Naive thymus-derived CD8-positive, alpha-beta T cell (primary cell): Measurements from ENCODE around the gene USP1. TPM values are rescaled to one million over a fixed set of nuclear protein-coding genes. Genes with fewer than 3 reads are reported as not detected.
A peak's percentile ranks its signal among the peaks of the same experiment; 100 is the strongest.

Source experiments
- ATAC-seq, 2 donors: fragments of 150-1000 bp; cut with Tn5 transposase in 1 of 2; sonication (Bioruptor Pico), chemical (Tn5 transposase) in 1 of 2; 1 replicate in 1 of 2; 2 replicates in 1 of 2; pipeline ENCODE4 v1.10.0; 2021; ENCODE audit warnings: mild to moderate bottlenecking in 2 of 2, moderate library complexity in 2 of 2
- POLR2A ChIA-PET: fragments of 350-600 bp; sonication (Branson Sonifier 250); formaldehyde crosslinking; loops from one replicate; lab custom pipeline; 2021; ENCODE audit warnings: antibody characterized with exemption; lab: Charles Lee
- DNase-seq, 10 donors: peaks; one replicate each; pipeline versions ENCODE4 v3.0.0 to v3.0.0-alpha.2; 2020 to 2022
- H3K27ac Mint-ChIP-seq, 10 donors: one replicate each; pipeline ENCODE4 v1.8.0; 2020 to 2022; ENCODE audit warnings: mild to moderate bottlenecking in 10 of 10, mixed read lengths in 10 of 10, moderate library complexity in 4 of 10, inconsistent platforms in 1 of 10
- H3K27me3 Mint-ChIP-seq, 5 donors: one replicate each; pipeline ENCODE4 v1.8.0; 2021 to 2022; ENCODE audit warnings: mixed read lengths in 5 of 5
- H3K36me3 Mint-ChIP-seq, 3 donors: one replicate each; pipeline ENCODE4 v1.8.0; 2020 to 2022; ENCODE audit warnings: mixed read lengths in 3 of 3, mild to moderate bottlenecking in 2 of 3, inconsistent platforms in 1 of 3
- H3K4me1 Mint-ChIP-seq, 4 donors: one replicate each; pipeline ENCODE4 v1.8.0; 2021 to 2022; ENCODE audit warnings: mixed read lengths in 4 of 4
- H3K4me3 Mint-ChIP-seq, 10 donors: one replicate each; pipeline ENCODE4 v1.8.0; 2020 to 2022; ENCODE audit warnings: mild to moderate bottlenecking in 10 of 10, mixed read lengths in 10 of 10, moderate library complexity in 6 of 10, inconsistent platforms in 1 of 10
- H3K9me3 Mint-ChIP-seq, 9 donors: one replicate each; pipeline ENCODE4 v1.8.0; 2020 to 2022; ENCODE audit warnings: mixed read lengths in 9 of 9, mild to moderate bottlenecking in 3 of 9, inconsistent platforms in 1 of 9, moderate library complexity in 1 of 9
- polyA plus RNA-seq, 3 donors: library from polyadenylated mRNA; unstranded; fragments of 300-500 nt; fragmentation: Illumina TruSeq; gene quantifications; one replicate each; pipeline ENCODE4 v1.2.3, GENCODE V29; 2021
- total RNA-seq, 8 experiments: library from RNA in 2 of 8; stranded (reverse) in 2 of 8; gene quantifications; one replicate each; pipeline ENCODE4 v1.2.3 and lab custom pipeline; 2021 to 2026

Gene USP1
- total and polyA plus RNA-seq, 5 experiments from 2014 or later: 22.2 to 39.1 (median 25.5) TPM

GRCh38 chr1:62452951-62453350 is 16.1 kb downstream of the USP1 start:
- Mint-ChIP-seq H3K27me3 (no peaks in the 10 kb centered on the region), H3K27ac (peak overlapping the region in 2 of 10 donors; percentile 1 to 68), H3K36me3 (peaks cover 0 to 68% (median 27%) of the 10 kb centered on the region in 3 donors), H3K4me1 (peaks cover 7 to 16% (median 10%) of the 10 kb centered on the region in 4 donors), H3K9me3 (peaks cover 0 to 2% (median 0%) of the 10 kb centered on the region in 9 donors), H3K4me3 (no peak overlapping the region)
- POLR2A ChIA-PET: no interaction called here
- ATAC-seq (no peak), DNase-seq (no peak)

GRCh38 chr1:62457955-62458354 is 21.1 kb downstream of the USP1 start:
- Mint-ChIP-seq H3K36me3 (peaks cover 0 to 21% (median 3%) of the 10 kb centered on the region in 3 donors), H3K4me3 (no peak overlapping the region), H3K27ac (no peak overlapping the region), H3K4me1 (peaks cover 0 to 3% (median 0%) of the 10 kb centered on the region in 4 donors), H3K27me3 (no peaks in the 10 kb centered on the region), H3K9me3 (peaks cover 0 to under 1% (median 0%) of the 10 kb centered on the region in 9 donors)
- ATAC-seq (no peak), DNase-seq (no peak)
- POLR2A ChIA-PET: no interaction called here

- peaks cover 0 to 6% (median 0%) of the 10 kb centered on the region in 9 donors for H3K9me3 Mint-ChIP-seq
- no peak overlapping the region for H3K27ac Mint-ChIP-seq
- DNase-seq (no peak), ATAC-seq (no peak)
- no peaks in the 10 kb centered on the region for H3K27me3 Mint-ChIP-seq
- H3K4me1 Mint-ChIP-seq: peaks cover 0 to 2% (median 0%) of the 10 kb centered on the region in 4 donors
- H3K4me3 Mint-ChIP-seq: no peak overlapping the region
- POLR2A ChIA-PET: no interaction called here
- peaks cover 9 to 25% (median 25%) of the 10 kb centered on the region in 3 donors for H3K36me3 Mint-ChIP-seq
Measured at GRCh38 chr1:62462370-62462769, 25.5 kb downstream of the USP1 start.

GRCh38 chr1:62467092-62467491 is 30.2 kb downstream of the USP1 start:
- no peak overlapping the region for H3K4me3 Mint-ChIP-seq
- DNase-seq (no peak), ATAC-seq (no peak)
- H3K9me3 Mint-ChIP-seq: peaks cover 0 to 17% (median 0%) of the 10 kb centered on the region in 9 donors
- peaks cover 28 to 62% (median 59%) of the 10 kb centered on the region in 3 donors for H3K36me3 Mint-ChIP-seq
- POLR2A ChIA-PET: no interaction called here
- no peaks in the 10 kb centered on the region for H3K27me3 Mint-ChIP-seq
- H3K4me1 Mint-ChIP-seq: peaks cover 0 to 2% (median 0%) of the 10 kb centered on the region in 4 donors
- H3K27ac Mint-ChIP-seq: no peak overlapping the region

- H3K9me3 Mint-ChIP-seq: no peaks in the 10 kb centered on the region
- DNase-seq: no peak
- H3K4me1 Mint-ChIP-seq: no peaks in the 10 kb centered on the region
- peaks cover 0 to 48% (median 25%) of the 10 kb centered on the region in 3 donors for H3K36me3 Mint-ChIP-seq
- H3K4me3 Mint-ChIP-seq: no peak overlapping the region
- H3K27me3 Mint-ChIP-seq: no peaks in the 10 kb centered on the region
- H3K27ac Mint-ChIP-seq: peak overlapping the region in 2 of 10 donors; percentile 2 to 24
- ATAC-seq: no peak
- POLR2A ChIA-PET: no interaction called here
Measured at GRCh38 chr1:62476525-62477219, 39.8 kb downstream of the USP1 start.

- Mint-ChIP-seq H3K9me3 (no peaks in the 10 kb centered on the region), H3K36me3 (peaks cover 0 to 14% (median 8%) of the 10 kb centered on the region in 3 donors), H3K27ac (no peak overlapping the region), H3K4me1 (peaks cover 0 to 12% (median 0%) of the 10 kb centered on the region in 4 donors), H3K4me3 (no peak overlapping the region), H3K27me3 (no peaks in the 10 kb centered on the region)
- no peak for DNase-seq
- POLR2A ChIA-PET: no interaction called here
- no peak for ATAC-seq
Measured at GRCh38 chr1:62481681-62482080, 44.8 kb downstream of the USP1 start.

GRCh38 chr1:62484824-62485468 is 48.1 kb downstream of the USP1 start:
- POLR2A ChIA-PET: no interaction called here
- Mint-ChIP-seq H3K27ac (no peak overlapping the region), H3K36me3 (peaks cover 4 to 24% (median 13%) of the 10 kb centered on the region in 3 donors), H3K9me3 (no peaks in the 10 kb centered on the region), H3K4me3 (peak overlapping the region in 1 of 10 donors; percentile 37), H3K4me1 (peaks cover 0 to 12% (median 0%) of the 10 kb centered on the region in 4 donors), H3K27me3 (no peaks in the 10 kb centered on the region)
- no peak for ATAC-seq
- no peak for DNase-seq

- POLR2A ChIA-PET: no interaction called here
- ATAC-seq: no peak
- Mint-ChIP-seq H3K9me3 (no peaks in the 10 kb centered on the region), H3K4me3 (no peak overlapping the region), H3K27me3 (no peaks in the 10 kb centered on the region), H3K4me1 (peaks cover 0 to 12% (median 0%) of the 10 kb centered on the region in 4 donors), H3K36me3 (peaks cover 4 to 42% (median 22%) of the 10 kb centered on the region in 3 donors), H3K27ac (no peak overlapping the region)
- DNase-seq: no peak
Measured at GRCh38 chr1:62487956-62488355, 51.1 kb downstream of the USP1 start.

GRCh38 chr1:62492521-62492920 is 55.7 kb downstream of the USP1 start:
- no peaks in the 10 kb centered on the region for H3K9me3 Mint-ChIP-seq
- no peak overlapping the region for H3K4me3 Mint-ChIP-seq
- POLR2A ChIA-PET: no interaction called here
- ATAC-seq (no peak), DNase-seq (no peak)
- no peak overlapping the region for H3K27ac Mint-ChIP-seq
- H3K4me1 Mint-ChIP-seq: no peaks in the 10 kb centered on the region
- no peaks in the 10 kb centered on the region for H3K27me3 Mint-ChIP-seq
- H3K36me3 Mint-ChIP-seq: peaks cover 10 to 67% (median 28%) of the 10 kb centered on the region in 3 donors

- no peak for DNase-seq
- H3K9me3 Mint-ChIP-seq: no peaks in the 10 kb centered on the region
- H3K27me3 Mint-ChIP-seq: no peaks in the 10 kb centered on the region
- ATAC-seq: no peak
- H3K4me3 Mint-ChIP-seq: no peak overlapping the region
- no peak overlapping the region for H3K27ac Mint-ChIP-seq
- no peaks in the 10 kb centered on the region for H3K4me1 Mint-ChIP-seq
- POLR2A ChIA-PET: no interaction called here
- peaks cover 6 to 62% (median 28%) of the 10 kb centered on the region in 3 donors for H3K36me3 Mint-ChIP-seq
Measured at GRCh38 chr1:62493656-62494055, 56.8 kb downstream of the USP1 start.

GRCh38 chr1:62494137-62494536 is 57.3 kb downstream of the USP1 start:
- DNase-seq (no peak), ATAC-seq (no peak)
- H3K4me3 Mint-ChIP-seq: no peak overlapping the region
- no peaks in the 10 kb centered on the region for H3K27me3 Mint-ChIP-seq
- H3K36me3 Mint-ChIP-seq: peaks cover 6 to 58% (median 29%) of the 10 kb centered on the region in 3 donors
- no peaks in the 10 kb centered on the region for H3K4me1 Mint-ChIP-seq
- POLR2A ChIA-PET: no interaction called here
- H3K27ac Mint-ChIP-seq: no peak overlapping the region
- H3K9me3 Mint-ChIP-seq: no peaks in the 10 kb centered on the region

GRCh38 chr1:62500210-62500609 is 63.4 kb downstream of the USP1 start:
- H3K9me3 Mint-ChIP-seq: no peaks in the 10 kb centered on the region
- no peak overlapping the region for H3K27ac Mint-ChIP-seq
- peaks cover 0 to 31% (median 14%) of the 10 kb centered on the region in 3 donors for H3K36me3 Mint-ChIP-seq
- POLR2A ChIA-PET: no interaction called here
- ATAC-seq (no peak), DNase-seq (no peak)
- H3K4me1 Mint-ChIP-seq: no peaks in the 10 kb centered on the region
- no peaks in the 10 kb centered on the region for H3K27me3 Mint-ChIP-seq
- H3K4me3 Mint-ChIP-seq: no peak overlapping the region
